Naive thymus-derived CD8-positive, alpha-beta T cell (primary cell): ENCODE results near the gene FKBP9. TPM values are rescaled to one million over a fixed set of nuclear protein-coding genes. Genes with fewer than 3 reads are reported as not detected.
"Not testable (repeated sequence)": the region's sequence is repeated elsewhere in the genome, so short reads cannot be mapped to it uniquely, and the experiment has no call there.

Source experiments
- ATAC-seq, 2 donors: fragments of 150-1000 bp; cut with Tn5 transposase in 1 of 2; sonication (Bioruptor Pico), chemical (Tn5 transposase) in 1 of 2; 1 replicate in 1 of 2; 2 replicates in 1 of 2; pipeline ENCODE4 v1.10.0; 2021; ENCODE audit warnings: mild to moderate bottlenecking in 2 of 2, moderate library complexity in 2 of 2
- POLR2A ChIA-PET: fragments of 350-600 bp; sonication (Branson Sonifier 250); formaldehyde crosslinking; loops from one replicate; lab custom pipeline; 2021; ENCODE audit warnings: antibody characterized with exemption; lab: Charles Lee
- DNase-seq, 10 donors: peaks; one replicate each; pipeline versions ENCODE4 v3.0.0 to v3.0.0-alpha.2; 2020 to 2022
- H3K27ac Mint-ChIP-seq, 10 donors: one replicate each; pipeline ENCODE4 v1.8.0; 2020 to 2022; ENCODE audit warnings: mild to moderate bottlenecking in 10 of 10, mixed read lengths in 10 of 10, moderate library complexity in 4 of 10, inconsistent platforms in 1 of 10
- H3K27me3 Mint-ChIP-seq, 5 donors: one replicate each; pipeline ENCODE4 v1.8.0; 2021 to 2022; ENCODE audit warnings: mixed read lengths in 5 of 5
- H3K36me3 Mint-ChIP-seq, 3 donors: one replicate each; pipeline ENCODE4 v1.8.0; 2020 to 2022; ENCODE audit warnings: mixed read lengths in 3 of 3, mild to moderate bottlenecking in 2 of 3, inconsistent platforms in 1 of 3
- H3K4me1 Mint-ChIP-seq, 4 donors: one replicate each; pipeline ENCODE4 v1.8.0; 2021 to 2022; ENCODE audit warnings: mixed read lengths in 4 of 4
- H3K4me3 Mint-ChIP-seq, 10 donors: one replicate each; pipeline ENCODE4 v1.8.0; 2020 to 2022; ENCODE audit warnings: mild to moderate bottlenecking in 10 of 10, mixed read lengths in 10 of 10, moderate library complexity in 6 of 10, inconsistent platforms in 1 of 10
- H3K9me3 Mint-ChIP-seq, 9 donors: one replicate each; pipeline ENCODE4 v1.8.0; 2020 to 2022; ENCODE audit warnings: mixed read lengths in 9 of 9, mild to moderate bottlenecking in 3 of 9, inconsistent platforms in 1 of 9, moderate library complexity in 1 of 9
- polyA plus RNA-seq, 3 donors: library from polyadenylated mRNA; unstranded; fragments of 300-500 nt; fragmentation: Illumina TruSeq; gene quantifications; one replicate each; pipeline ENCODE4 v1.2.3, GENCODE V29; 2021
- total RNA-seq, 8 experiments: library from RNA in 2 of 8; stranded (reverse) in 2 of 8; gene quantifications; one replicate each; pipeline ENCODE4 v1.2.3 and lab custom pipeline; 2021 to 2026

FKBP9 gene
- total RNA-seq (not detected), polyA plus RNA-seq (under 1 TPM in 1 of 3 donors, not detected in 2; 0.06 TPM), total RNA-seq (lab: John Stamatoyannopoulos, UW) (0 to 0.52 (median 0.03) reads per million in 6 experiments)

GRCh38 chr7:32957326-32958045 is at the start of gene FKBP9:
Gene FKBP9, plus strand, starts transcription at chr7:32957440. Its CDS starts 134 bp downstream, at chr7:32957574.
- Mint-ChIP-seq H3K27me3 (peaks cover 20 to 43% (median 35%) of the 10 kb centered on the region in 5 donors), H3K4me3 (peak within 1 kb of the TSS; percentile 56 to 87 (median 81)), H3K27ac (peak within 1 kb of the TSS in 1 of 10 donors; percentile 13), H3K9me3 (no peaks in the 10 kb centered on the region), H3K4me1 (peaks cover 3 to 7% (median 4%) of the 10 kb centered on the region in 4 donors), H3K36me3 (peaks cover 0 to 5% (median 3%) of the 10 kb centered on the region in 3 donors)
- POLR2A ChIA-PET, result interaction anchor here (0.7 kb wide), 2 partner anchors 115 to 120 kb away, joined by 3 read pairs; no protein-coding TSS in a partner anchor
- DNase-seq, result no peak
- ATAC-seq, result peak; percentile 35 to 52

GRCh38 chr7:32910195-32910594 is 47.0 kb upstream of the FKBP9 start:
- no peak overlapping the region for H3K4me3 Mint-ChIP-seq
- H3K9me3 Mint-ChIP-seq, result no peaks in the 10 kb centered on the region
- H3K27me3 Mint-ChIP-seq, result no peaks in the 10 kb centered on the region
- ATAC-seq, result no peak
- H3K4me1 Mint-ChIP-seq, result peaks cover 2 to 8% (median 5%) of the 10 kb centered on the region in 4 donors
- no peak overlapping the region for H3K27ac Mint-ChIP-seq
- H3K36me3 Mint-ChIP-seq, result no peaks in the 10 kb centered on the region
- POLR2A ChIA-PET, result no interaction called here
- no peak for DNase-seq

GRCh38 chr7:32914184-32914583 is 43.1 kb upstream of the FKBP9 start:
- DNase-seq, result no peak
- H3K4me1 Mint-ChIP-seq, result peaks cover 0 to 6% (median 0%) of the 10 kb centered on the region in 4 donors
- POLR2A ChIA-PET, result interaction anchor here (2.4 kb wide), 1 partner anchor 23 kb away, joined by 7 read pairs; the partner anchor contains the start of gene KBTBD2
- peaks cover 0 to 5% (median 0%) of the 10 kb centered on the region in 3 donors for H3K36me3 Mint-ChIP-seq
- H3K27me3 Mint-ChIP-seq, result no peaks in the 10 kb centered on the region
- H3K27ac Mint-ChIP-seq, result peak overlapping the region in 1 of 10 donors; percentile 29
- H3K4me3 Mint-ChIP-seq, result no peak overlapping the region
- no peak for ATAC-seq
- no peaks in the 10 kb centered on the region for H3K9me3 Mint-ChIP-seq

GRCh38 chr7:32915041-32915536 is 42.2 kb upstream of the FKBP9 start:
- Mint-ChIP-seq H3K9me3 (no peaks in the 10 kb centered on the region), H3K27me3 (no peaks in the 10 kb centered on the region), H3K4me3 (no peak overlapping the region), H3K4me1 (peaks cover 0 to 6% (median 0%) of the 10 kb centered on the region in 4 donors), H3K36me3 (peaks cover 0 to 5% (median 0%) of the 10 kb centered on the region in 3 donors), H3K27ac (peak overlapping the region in 1 of 10 donors; percentile 11)
- DNase-seq, result no peak
- POLR2A ChIA-PET, result no interaction called here
- no peak for ATAC-seq

GRCh38 chr7:32916006-32916405 is 41.2 kb upstream of the FKBP9 start:
- DNase-seq, result no peak
- Mint-ChIP-seq H3K27me3 (no peaks in the 10 kb centered on the region), H3K36me3 (peaks cover 0 to 9% (median 0%) of the 10 kb centered on the region in 3 donors), H3K4me1 (peaks cover 0 to 6% (median 0%) of the 10 kb centered on the region in 4 donors), H3K27ac (no peak overlapping the region), H3K4me3 (no peak overlapping the region), H3K9me3 (no peaks in the 10 kb centered on the region)
- POLR2A ChIA-PET, result no interaction called here
- ATAC-seq, result no peak

- H3K9me3 Mint-ChIP-seq, POLR2A ChIA-PET, H3K27me3 Mint-ChIP-seq, H3K4me3 Mint-ChIP-seq, DNase-seq, H3K4me1 Mint-ChIP-seq, ATAC-seq, H3K27ac Mint-ChIP-seq: not testable (repeated sequence)
- H3K36me3 Mint-ChIP-seq, result peaks cover 0 to 11% (median 0%) of the 10 kb centered on the region in 3 donors
These were observed 40.2 kb upstream of the FKBP9 start for GRCh38 chr7:32916994-32917393.

- Mint-ChIP-seq H3K9me3 (no peaks in the 10 kb centered on the region), H3K27ac (no peak overlapping the region), H3K27me3 (peaks cover 0 to 3% (median 0%) of the 10 kb centered on the region in 5 donors), H3K4me3 (no peak overlapping the region), H3K36me3 (peaks cover 0 to 10% (median 0%) of the 10 kb centered on the region in 3 donors), H3K4me1 (peaks cover 0 to 4% (median 1%) of the 10 kb centered on the region in 4 donors)
- ATAC-seq (no peak), DNase-seq (no peak)
- POLR2A ChIA-PET, result no interaction called here
These were observed 35.3 kb upstream of the FKBP9 start for GRCh38 chr7:32921896-32922295.

- DNase-seq (no peak), ATAC-seq (no peak)
- Mint-ChIP-seq H3K36me3 (peaks cover 0 to 5% (median 4%) of the 10 kb centered on the region in 3 donors), H3K4me3 (no peak overlapping the region), H3K27ac (no peak overlapping the region), H3K9me3 (no peaks in the 10 kb centered on the region), H3K27me3 (no peaks in the 10 kb centered on the region), H3K4me1 (peaks cover 0 to 14% (median 0%) of the 10 kb centered on the region in 4 donors)
- POLR2A ChIA-PET, result no interaction called here
These were observed 28.4 kb upstream of the FKBP9 start for GRCh38 chr7:32928785-32929298.

- Mint-ChIP-seq H3K4me3 (no peak overlapping the region), H3K36me3 (peaks cover 0 to 5% (median 4%) of the 10 kb centered on the region in 3 donors), H3K9me3 (no peaks in the 10 kb centered on the region), H3K4me1 (peaks cover 0 to 14% (median 0%) of the 10 kb centered on the region in 4 donors), H3K27ac (no peak overlapping the region), H3K27me3 (no peaks in the 10 kb centered on the region)
- DNase-seq, result no peak
- ATAC-seq, result no peak
- POLR2A ChIA-PET, result interaction anchor here (0.5 kb wide), 1 partner anchor 81 kb away, joined by 3 read pairs; no protein-coding TSS in a partner anchor
These were observed 27.7 kb upstream of the FKBP9 start for GRCh38 chr7:32929430-32930143.

GRCh38 chr7:32930378-32930777 is 26.9 kb upstream of the FKBP9 start:
- H3K4me1 Mint-ChIP-seq, result peaks cover 0 to 14% (median 0%) of the 10 kb centered on the region in 4 donors
- H3K27ac Mint-ChIP-seq, result no peak overlapping the region
- peaks cover 0 to 5% (median 4%) of the 10 kb centered on the region in 3 donors for H3K36me3 Mint-ChIP-seq
- H3K4me3 Mint-ChIP-seq, result no peak overlapping the region
- no peaks in the 10 kb centered on the region for H3K27me3 Mint-ChIP-seq
- DNase-seq, result no peak
- POLR2A ChIA-PET, result no interaction called here
- H3K9me3 Mint-ChIP-seq, result no peaks in the 10 kb centered on the region
- ATAC-seq, result no peak

GRCh38 chr7:32935558-32935957 is 21.7 kb upstream of the FKBP9 start:
- Mint-ChIP-seq H3K4me3 (no peak overlapping the region), H3K27me3 (no peaks in the 10 kb centered on the region), H3K9me3 (no peaks in the 10 kb centered on the region), H3K27ac (peak overlapping the region in 1 of 10 donors; percentile 38), H3K4me1 (peaks cover 0 to 6% (median 0%) of the 10 kb centered on the region in 4 donors), H3K36me3 (peaks cover 0 to 2% (median 0%) of the 10 kb centered on the region in 3 donors)
- ATAC-seq (no peak), DNase-seq (no peak)
- POLR2A ChIA-PET, result no interaction called here

GRCh38 chr7:32936689-32937088 is 20.6 kb upstream of the FKBP9 start:
- Mint-ChIP-seq H3K36me3 (peaks cover 0 to 2% (median 0%) of the 10 kb centered on the region in 3 donors), H3K9me3 (no peaks in the 10 kb centered on the region), H3K27ac (no peak overlapping the region), H3K4me1 (peaks cover 0 to 13% (median 3%) of the 10 kb centered on the region in 4 donors), H3K27me3 (no peaks in the 10 kb centered on the region), H3K4me3 (no peak overlapping the region)
- ATAC-seq (no peak), DNase-seq (no peak)
- POLR2A ChIA-PET, result interaction anchor here (0.7 kb wide), 1 partner anchor 45 kb away, joined by 3 read pairs; the partner anchor contains the start of gene KBTBD2
